GM23248 (cell line): Measurements from ENCODE around the gene SUB1. TPM values are rescaled to one million over a fixed set of nuclear protein-coding genes. Genes with fewer than 3 reads are reported as not detected.

Source experiments
- DNase-seq: peaks from one replicate; pipeline ENCODE4 v3.0.0-alpha.2; 2015
- H2AFZ ChIP-seq: fragments of 200-600 bp; sonication (generic); 2 replicates; pipeline ENCODE4 v1.6.1; 2016; ENCODE audit warnings: antibody characterized with exemption
- H3F3A ChIP-seq: fragments of 200-600 bp; sonication (generic); 2 replicates; pipeline ENCODE4 v1.6.1; 2016; ENCODE audit warnings: mild to moderate bottlenecking, antibody characterized with exemption, mixed run types; ENCODE audit not compliant: insufficient read depth
- H3K27ac ChIP-seq: fragments of 200-600 bp; sonication (generic); 2 replicates; pipeline ENCODE4 v1.5.1; 2016; ENCODE audit warnings: mild to moderate bottlenecking
- H3K27me3 ChIP-seq: fragments of 200-600 bp; sonication (generic); replicated peaks from 2 replicates; pipeline ENCODE4 v1.6.1; 2016; ENCODE audit warnings: mild to moderate bottlenecking; ENCODE audit not compliant: insufficient read depth
- H3K36me3 ChIP-seq: fragments of 200-600 bp; sonication (generic); 2 replicates; pipeline ENCODE4 v1.6.1; 2016; ENCODE audit warnings: low read depth, mild to moderate bottlenecking
- H3K4me1 ChIP-seq: fragments of 200-600 bp; sonication (generic); 2 replicates; pipeline ENCODE4 v1.6.1; 2016; ENCODE audit warnings: mild to moderate bottlenecking; ENCODE audit not compliant: insufficient read depth
- H3K4me2 ChIP-seq: fragments of 200-600 bp; sonication (generic); one replicate; pipeline ENCODE4 v1.6.1; 2016; ENCODE audit warnings: mild to moderate bottlenecking; ENCODE audit not compliant: unreplicated experiment
- H3K4me3 ChIP-seq: fragments of 200-600 bp; sonication (generic); 2 replicates; pipeline ENCODE4 v1.5.1; 2016; ENCODE audit warnings: mild to moderate bottlenecking
- H3K79me2 ChIP-seq: fragments of 200-600 bp; sonication (generic); 2 replicates; pipeline ENCODE4 v1.6.1; 2016; ENCODE audit warnings: mild to moderate bottlenecking; ENCODE audit not compliant: insufficient read depth
- H3K9ac ChIP-seq: fragments of 200-600 bp; sonication (generic); 2 replicates; pipeline ENCODE4 v1.6.1; 2016; ENCODE audit warnings: mild to moderate bottlenecking
- H3K9me2 ChIP-seq: fragments of 200-600 bp; sonication (generic); 2 replicates; pipeline ENCODE4 v1.6.1; 2016; ENCODE audit warnings: mixed run types, mild to moderate bottlenecking, moderate library complexity; ENCODE audit not compliant: insufficient read depth
- H3K9me3 ChIP-seq: fragments of 200-600 bp; sonication (generic); one replicate; pipeline ENCODE4 v1.6.1; 2017; ENCODE audit warnings: low read depth
- H4K20me1 ChIP-seq: fragments of 200-600 bp; sonication (generic); 2 replicates; pipeline ENCODE4 v1.6.0; 2016; ENCODE audit not compliant: insufficient read depth
- EZH2 ChIP-seq: fragments of 200-600 bp; sonication (generic); IDR thresholded peaks from 2 replicates; pipeline ENCODE4 v1.6.1; 2018; ENCODE audit warnings: antibody characterized with exemption, mild to moderate bottlenecking; ENCODE audit not compliant: insufficient read depth, poor library complexity, severe bottlenecking
- EZH2phosphoT487 ChIP-seq: fragments of 200-600 bp; sonication (generic); IDR thresholded peaks from 2 replicates; pipeline ENCODE4 v1.6.1; 2018; ENCODE audit warnings: antibody characterized with exemption, moderate library complexity, mild to moderate bottlenecking, low read depth; ENCODE audit not compliant: insufficient read depth
- WGBS, 2 experiments: methylation state at CpG; one replicate each; pipeline ENCODE4 v1.1.6; 2015 to 2017; ENCODE audit warnings: low lambda C conversion rate in 2 of 2, low coverage in 1 of 2; ENCODE audit errors: missing lambda C conversion rate in 2 of 2; 5-methylcytosine and 5-hydroxymethylcytosine counted together
- in situ Hi-C: fragments of 300-500 bp; cut with MboI; formaldehyde crosslinking; loops from 2 replicates; pipeline ENCODE4 v1.15.0; 2020
- polyA plus RNA-seq: library from polyadenylated mRNA; unstranded; fragments of >200 nt; fragmentation: Nextera tagmentation; extraction: Ambion mirVana; gene quantifications from 2 replicates; pipeline ENCODE4 v1.2.1, GENCODE V29; 2016
- total RNA-seq: library from RNA; depleted of rRNA; stranded (reverse); fragments of >200 nt; shearing (Covaris generic); gene quantifications from 2 replicates; pipeline ENCODE4 v1.2.3, GENCODE V29; 2014

SUB1 gene
- total and polyA plus RNA-seq, 2 experiments from 2014 or later = 350 to 489 TPM

DNA sequence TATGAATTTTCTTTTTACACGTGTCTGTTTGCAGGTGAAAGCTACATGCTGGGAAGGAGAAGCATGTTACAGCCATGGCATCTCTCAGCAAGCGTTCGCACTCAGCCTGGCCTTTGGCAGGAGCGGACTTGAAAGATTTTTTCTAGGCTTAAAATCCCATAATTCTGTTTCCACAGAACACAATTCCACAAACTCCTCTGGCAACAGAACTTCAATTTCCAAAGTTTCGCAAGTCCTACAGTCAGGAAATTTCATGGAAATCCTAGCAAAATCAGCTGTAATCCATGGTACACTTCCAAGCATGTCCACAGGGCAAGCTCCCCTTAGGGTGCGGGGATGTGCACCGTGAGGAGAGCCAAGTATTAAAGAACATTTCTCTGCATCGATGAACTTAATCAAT lies 35.9 kb downstream of the SUB1 start:
- DNase-seq = no peak
- no peaks in the 10 kb centered on the region for H4K20me1 ChIP-seq
- no peak overlapping the region for H3K4me3 ChIP-seq
- H3F3A ChIP-seq = no peaks in the 10 kb centered on the region
- TF ChIP-seq EZH2 (no peak), EZH2phosphoT487 (no peak)
- H2AFZ ChIP-seq = no peak overlapping the region
- H3K36me3 ChIP-seq = no peaks in the 10 kb centered on the region
- no peak overlapping the region for H3K4me2 ChIP-seq
- WGBS, 2 experiments = 39 to 41% methylated on average over 8 of the region's 8 CpGs
- in situ Hi-C loops = loop anchor here (25.0 kb wide), 1 partner anchor 384 kb away; no protein-coding TSS in a partner anchor
- no peaks in the 10 kb centered on the region for H3K27me3 ChIP-seq
- no peak overlapping the region for H3K27ac ChIP-seq
- no peaks in the 10 kb centered on the region for H3K9me2 ChIP-seq
- no peaks in the 10 kb centered on the region for H3K79me2 ChIP-seq
- H3K9me3 ChIP-seq = no peaks in the 10 kb centered on the region
- H3K4me1 ChIP-seq = no peaks in the 10 kb centered on the region
- H3K9ac ChIP-seq = no peak overlapping the region

GRCh38 chr5:32625106-32625505 lies 39.7 kb downstream of the SUB1 start:
- H3K9me3 ChIP-seq = no peaks in the 10 kb centered on the region
- H3K27me3 ChIP-seq = no peaks in the 10 kb centered on the region
- H3K36me3 ChIP-seq = no peaks in the 10 kb centered on the region
- H3K4me3 ChIP-seq = no peak overlapping the region
- in situ Hi-C loops = no loop called here
- H2AFZ ChIP-seq = no peak overlapping the region
- H3K79me2 ChIP-seq = no peaks in the 10 kb centered on the region
- H3K9ac ChIP-seq = no peak overlapping the region
- peaks cover 10% of the 10 kb centered on the region; the same call in 1 of the 2 replicates for H3K4me1 ChIP-seq
- DNase-seq = no peak
- no peak overlapping the region for H3K27ac ChIP-seq
- H3F3A ChIP-seq = no peaks in the 10 kb centered on the region
- no peak overlapping the region for H3K4me2 ChIP-seq
- 40 to 46% methylated on average over 3 of the region's 3 CpGs for WGBS, 2 experiments
- no peaks in the 10 kb centered on the region for H3K9me2 ChIP-seq
- TF ChIP-seq EZH2 (no peak), EZH2phosphoT487 (no peak)
- H4K20me1 ChIP-seq = no peaks in the 10 kb centered on the region

DNA sequence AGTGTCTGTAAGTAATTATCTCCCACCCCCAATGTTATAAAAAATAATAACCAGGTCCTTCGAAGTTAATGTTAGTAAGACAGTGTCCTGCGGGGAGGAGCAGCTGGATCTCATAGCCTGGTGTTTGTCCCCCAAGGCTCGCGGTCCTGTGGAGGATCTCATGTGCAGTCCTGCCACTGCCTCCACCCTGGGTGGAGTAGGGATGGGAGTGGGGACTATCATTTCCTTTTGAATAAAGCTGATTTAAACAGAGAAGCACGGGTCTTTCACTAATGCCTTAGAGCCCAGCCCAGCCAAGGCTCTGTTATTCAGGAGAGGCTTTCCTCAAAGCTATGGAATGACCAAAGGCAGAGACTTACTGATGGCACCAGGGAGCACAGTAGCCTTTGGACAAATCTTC lies 40.2 kb downstream of the SUB1 start:
- no peak overlapping the region for H3K27ac ChIP-seq
- H3K27me3 ChIP-seq = no peaks in the 10 kb centered on the region
- no peaks in the 10 kb centered on the region for H3F3A ChIP-seq
- WGBS, 2 experiments = 51 to 56% methylated on average over 5 of the region's 5 CpGs
- no peak for TF ChIP-seq EZH2
- TF ChIP-seq EZH2phosphoT487 = no peak
- in situ Hi-C loops = no loop called here
- H2AFZ ChIP-seq = no peak overlapping the region
- H3K9me2 ChIP-seq = no peaks in the 10 kb centered on the region
- H4K20me1 ChIP-seq = no peaks in the 10 kb centered on the region
- H3K4me1 ChIP-seq = peaks cover 10% of the 10 kb centered on the region; the same call in 1 of the 2 replicates
- DNase-seq = no peak
- no peak overlapping the region for H3K4me2 ChIP-seq
- H3K4me3 ChIP-seq = no peak overlapping the region
- H3K79me2 ChIP-seq = no peaks in the 10 kb centered on the region
- no peaks in the 10 kb centered on the region for H3K36me3 ChIP-seq
- H3K9ac ChIP-seq = no peak overlapping the region
- H3K9me3 ChIP-seq = no peaks in the 10 kb centered on the region

DNA sequence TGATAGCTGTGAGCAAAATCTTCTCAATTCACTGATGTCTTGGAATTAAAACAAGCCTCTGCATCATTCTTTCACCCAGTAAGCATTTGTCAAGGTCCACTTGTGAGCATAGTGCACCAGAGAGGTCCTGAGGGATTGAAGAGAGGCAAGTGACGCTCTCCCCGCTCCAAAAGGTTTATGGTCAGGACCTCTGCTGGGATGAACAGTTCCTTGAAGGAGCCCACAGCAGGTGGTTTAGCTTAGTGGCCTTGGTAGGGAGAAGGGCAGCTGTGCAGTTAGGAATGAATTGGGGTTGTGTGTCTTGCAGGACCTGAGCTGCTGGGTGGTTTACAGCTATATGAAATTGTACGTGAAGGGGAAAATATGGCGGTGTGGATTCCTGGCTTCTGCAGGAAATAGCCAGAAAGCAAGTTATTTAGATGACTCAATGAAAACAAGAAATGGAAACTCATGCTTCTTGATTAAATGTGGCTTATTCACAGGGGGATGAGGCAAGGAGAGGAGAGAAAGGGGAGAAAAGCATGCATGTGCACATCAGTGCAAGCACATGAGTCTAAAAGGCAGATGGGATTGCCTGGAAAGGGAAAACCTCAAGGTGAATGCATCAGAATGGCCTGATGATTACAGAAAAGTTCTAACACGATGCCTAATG lies 42.0 kb downstream of the SUB1 start:
- Histone ChIP-seq H3K4me3 (no peak overlapping the region), H3K27me3 (no peaks in the 10 kb centered on the region), H2AFZ (no peak overlapping the region), H3K27ac (no peak overlapping the region), H3K9me3 (no peaks in the 10 kb centered on the region), H3K4me1 (peaks cover 10% of the 10 kb centered on the region; the same call in 1 of the 2 replicates), H3K9me2 (no peaks in the 10 kb centered on the region), H3K36me3 (no peaks in the 10 kb centered on the region), H3K4me2 (no peak overlapping the region), H4K20me1 (no peaks in the 10 kb centered on the region), H3K9ac (no peak overlapping the region), H3K79me2 (no peaks in the 10 kb centered on the region), H3F3A (no peaks in the 10 kb centered on the region)
- DNase-seq = peak; percentile 42
- WGBS, 2 experiments = 67 to 79% methylated on average over 5 of the region's 5 CpGs
- in situ Hi-C loops = no loop called here
- TF ChIP-seq EZH2phosphoT487 = no peak
- no peak for TF ChIP-seq EZH2
